Embryonic facial prominence (tissue), 1 donor: ENCODE results near the gene VTI1A.
A peak's percentile ranks its signal among the peaks of the same experiment; 100 is the strongest.

ENCODE experiments used
- DNase-seq: peaks from one replicate; pipeline ENCODE4 v3.0.0-alpha.2; 2016; ENCODE audit errors: extremely low spot score

VTI1A gene

GRCh38 chr10:112546474-112546873 is 99.5 kb downstream of the VTI1A start:
- no peak for DNase-seq

- no peak for DNase-seq
Observed at GRCh38 chr10:112548535-112549276, 101.7 kb downstream of the VTI1A start.

GRCh38 chr10:112552593-112553110 is 105.6 kb downstream of the VTI1A start:
- no peak for DNase-seq

- DNase-seq, result no peak
Observed at GRCh38 chr10:112553315-112553714, 106.3 kb downstream of the VTI1A start.

DNA sequence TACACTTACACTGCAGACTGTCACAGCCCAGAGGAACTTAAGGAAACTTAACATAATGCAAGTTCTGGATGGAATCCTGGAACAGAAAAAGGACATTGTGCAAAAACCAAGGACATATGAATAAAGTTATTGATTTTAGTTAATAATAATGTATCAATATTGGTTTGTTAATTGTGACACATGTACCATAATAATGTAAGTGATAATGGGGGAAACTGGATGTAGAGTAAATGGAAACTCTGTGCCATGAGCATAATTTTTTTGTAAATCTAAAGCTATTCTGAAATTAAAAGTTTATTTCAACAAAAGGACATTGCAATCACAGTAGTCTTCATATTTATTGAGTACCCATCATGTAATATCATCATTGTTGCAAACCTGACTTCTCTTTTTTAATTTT is 107.2 kb downstream of the VTI1A start:
- no peak for DNase-seq

- no peak for DNase-seq
Observed at GRCh38 chr10:112557197-112557596, 110.2 kb downstream of the VTI1A start.

- no peak for DNase-seq
Observed at GRCh38 chr10:112558476-112559142, 111.6 kb downstream of the VTI1A start.

GRCh38 chr10:112559349-112559748 is 112.3 kb downstream of the VTI1A start:
- no peak for DNase-seq

DNA sequence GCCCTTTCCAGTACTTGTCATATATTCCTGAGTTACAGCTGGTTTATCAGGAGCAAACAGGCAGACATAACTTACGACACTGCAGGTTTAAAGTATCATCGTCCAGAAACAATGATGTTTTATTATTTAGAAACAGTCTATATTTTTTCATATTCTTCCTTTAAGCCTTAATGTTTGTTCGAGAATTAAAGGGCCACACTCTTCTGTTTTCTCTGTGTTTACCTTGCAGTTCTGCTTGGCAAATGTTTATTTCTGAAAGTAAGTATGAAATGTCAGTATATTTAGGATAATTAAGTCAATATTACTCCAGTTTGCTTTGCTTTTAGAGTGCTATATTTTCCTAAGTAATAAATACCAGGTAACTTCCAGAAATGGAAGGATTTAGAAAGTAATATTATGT is 115.1 kb downstream of the VTI1A start:
- DNase-seq, result no peak

GRCh38 chr10:112562809-112563663 is 116.0 kb downstream of the VTI1A start:
- no peak for DNase-seq

- DNase-seq, result no peak
Observed at GRCh38 chr10:112564337-112564736, 117.3 kb downstream of the VTI1A start.

GRCh38 chr10:112565434-112566053 is 118.5 kb downstream of the VTI1A start:
- DNase-seq, result peak; percentile 55

GRCh38 chr10:112570585-112570984 is 123.6 kb downstream of the VTI1A start:
- DNase-seq, result no peak

DNA sequence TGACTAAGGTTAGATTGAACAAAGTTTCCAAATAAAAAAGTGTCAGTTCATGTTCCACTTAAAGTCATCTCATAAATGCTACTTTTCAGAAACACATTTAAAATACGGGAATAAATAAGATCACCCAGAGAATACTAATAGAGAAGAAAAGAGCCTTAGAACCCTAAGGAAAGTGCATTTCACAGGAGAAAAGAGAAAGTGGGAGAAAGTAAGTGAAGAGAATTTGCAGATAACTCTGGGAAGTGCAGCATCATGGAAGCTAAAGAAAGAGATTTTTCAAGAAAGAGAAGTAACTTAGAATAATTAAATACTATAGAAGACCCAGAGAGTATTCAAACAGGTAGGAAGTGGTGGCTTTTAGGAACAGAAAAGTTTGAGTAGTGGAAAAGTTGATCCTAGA is 132.6 kb downstream of the VTI1A start:
- no peak for DNase-seq

- DNase-seq, result no peak
Observed at GRCh38 chr10:112580267-112580666, 133.3 kb downstream of the VTI1A start.

DNA sequence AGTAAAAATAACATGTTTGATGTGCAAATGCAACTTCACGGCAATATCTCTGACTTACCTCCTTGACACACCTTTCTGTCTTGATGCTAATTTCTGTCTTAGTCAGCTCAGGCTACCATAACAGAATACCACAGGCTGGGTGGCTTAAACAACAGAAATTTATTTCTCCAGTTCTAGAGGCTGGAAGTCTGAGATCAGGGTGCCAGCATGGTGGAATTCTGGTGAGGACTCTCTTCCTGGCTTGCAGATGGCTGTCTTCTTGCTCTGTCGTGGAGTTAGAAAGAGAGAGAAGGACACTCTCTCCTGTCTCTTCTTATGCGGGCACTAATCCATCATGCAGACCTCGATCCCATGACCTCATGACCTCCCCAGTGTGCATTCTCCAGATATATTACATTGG is 134.9 kb downstream of the VTI1A start:
- DNase-seq, result no peak

DNA sequence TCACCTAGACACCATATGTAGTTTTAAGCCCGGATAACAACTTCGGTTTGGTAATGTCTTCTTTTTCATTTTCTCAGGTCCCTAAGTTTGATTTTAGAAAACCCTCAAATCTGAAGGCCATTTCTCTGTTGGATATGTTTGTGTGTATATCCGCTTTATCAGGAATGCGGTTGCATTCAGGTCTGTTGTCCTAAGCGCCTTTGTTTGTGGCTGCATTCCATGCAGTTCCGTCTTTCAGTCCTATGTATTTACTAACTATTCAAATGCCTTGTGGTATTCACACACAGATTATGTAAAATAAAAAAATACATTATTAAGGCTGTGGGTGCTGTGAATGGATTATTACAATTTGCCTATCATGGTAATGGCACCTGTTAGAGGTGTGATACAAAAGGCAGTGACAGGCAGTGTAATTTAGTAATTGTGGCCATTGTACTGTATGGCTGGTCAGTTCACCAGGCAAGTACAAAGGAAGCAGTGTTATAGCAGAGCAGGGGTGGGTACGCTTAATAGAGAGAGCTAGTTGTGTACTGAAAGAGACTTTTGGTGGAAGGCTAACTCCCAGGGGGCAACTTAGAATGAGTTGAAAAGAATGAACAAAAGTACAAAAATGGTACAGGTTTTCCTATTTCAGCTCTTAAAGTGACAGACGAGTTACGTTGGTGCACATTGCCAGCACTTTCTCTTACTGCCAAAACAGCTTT is 136.4 kb downstream of the VTI1A start:
- DNase-seq, result no peak

- no peak for DNase-seq
Observed at GRCh38 chr10:112584276-112584675, 137.3 kb downstream of the VTI1A start.

- DNase-seq, result no peak
Observed at GRCh38 chr10:112585126-112585525, 138.1 kb downstream of the VTI1A start.

- no peak for DNase-seq
Observed at GRCh38 chr10:112585960-112586359, 138.9 kb downstream of the VTI1A start.

- no peak for DNase-seq
Observed at GRCh38 chr10:112587729-112588128, 140.7 kb downstream of the VTI1A start.
